ENCODE data around the gene ADNP2.

DNA sequence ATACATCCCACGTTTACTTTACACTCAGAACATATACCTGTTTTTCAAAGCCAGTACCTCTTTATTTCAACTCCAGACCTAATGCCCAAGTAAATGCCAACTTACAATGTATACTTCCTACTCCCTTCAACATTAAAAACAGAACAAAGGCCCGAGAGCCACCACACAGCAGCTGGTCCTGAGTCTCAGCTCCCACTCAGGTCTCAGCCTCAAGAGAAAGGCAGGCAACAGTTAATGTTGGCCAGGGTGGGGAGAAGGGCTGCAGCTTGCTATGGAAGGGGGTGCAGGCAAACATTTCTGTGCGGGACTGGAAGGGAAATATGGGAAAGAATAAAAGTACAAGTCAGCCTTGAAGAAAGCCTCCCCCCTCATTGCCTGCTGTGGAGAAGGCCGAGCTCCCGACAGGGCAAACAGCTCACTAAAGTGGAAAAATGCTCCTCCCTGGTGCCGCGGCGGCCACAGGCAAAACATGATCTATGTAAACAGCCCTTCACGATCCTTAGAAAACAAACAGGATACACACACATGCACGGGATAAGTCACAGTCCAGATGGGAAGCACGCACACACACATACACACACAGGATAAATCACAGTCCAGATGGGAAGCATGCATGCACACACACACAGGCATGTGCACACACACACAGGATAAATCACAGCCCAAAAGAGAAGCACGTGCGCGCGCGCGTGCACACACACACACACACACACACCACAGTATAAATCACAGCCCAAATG lies 67.4 kb downstream of the ADNP2 start:
- no peak for TF ChIP-seq EZH2 (IDR thresholded peaks at IDR 0.05; ENCODE audit: low read depth)
- TF ChIP-seq, protein P1, sequence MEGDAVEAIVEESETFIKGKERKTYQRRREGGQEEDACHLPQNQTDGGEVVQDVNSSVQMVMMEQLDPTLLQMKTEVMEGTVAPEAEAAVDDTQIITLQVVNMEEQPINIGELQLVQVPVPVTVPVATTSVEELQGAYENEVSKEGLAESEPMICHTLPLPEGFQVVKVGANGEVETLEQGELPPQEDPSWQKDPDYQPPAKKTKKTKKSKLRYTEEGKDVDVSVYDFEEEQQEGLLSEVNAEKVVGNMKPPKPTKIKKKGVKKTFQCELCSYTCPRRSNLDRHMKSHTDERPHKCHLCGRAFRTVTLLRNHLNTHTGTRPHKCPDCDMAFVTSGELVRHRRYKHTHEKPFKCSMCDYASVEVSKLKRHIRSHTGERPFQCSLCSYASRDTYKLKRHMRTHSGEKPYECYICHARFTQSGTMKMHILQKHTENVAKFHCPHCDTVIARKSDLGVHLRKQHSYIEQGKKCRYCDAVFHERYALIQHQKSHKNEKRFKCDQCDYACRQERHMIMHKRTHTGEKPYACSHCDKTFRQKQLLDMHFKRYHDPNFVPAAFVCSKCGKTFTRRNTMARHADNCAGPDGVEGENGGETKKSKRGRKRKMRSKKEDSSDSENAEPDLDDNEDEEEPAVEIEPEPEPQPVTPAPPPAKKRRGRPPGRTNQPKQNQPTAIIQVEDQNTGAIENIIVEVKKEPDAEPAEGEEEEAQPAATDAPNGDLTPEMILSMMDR (conservative IDR thresholded peaks at IDR 0.05), result no peak
